Pancreas (tissue), 10 donors: ENCODE measurements around the gene TP53INP2. TPM values are rescaled to one million over a fixed set of nuclear protein-coding genes. Genes with fewer than 3 reads are reported as not detected.

ENCODE experiments used
- ATAC-seq, 4 donors: fragments of 200-7000 bp; cut with Tn5 transposase; one replicate each; pipeline versions ENCODE4 v1.8.0 to v1.9.1; 2020; ENCODE audit warnings: mild to moderate bottlenecking in 4 of 4, moderate library complexity in 4 of 4
- DNase-seq, 6 donors: peaks; one replicate each; pipeline ENCODE4 v3.0.0-alpha.2; 2020
- FAIRE-seq: peaks from 2 replicates; lab custom pipeline; 2012; peaks lifted over from hg19 to GRCh38; lab: Jason Lieb, UNC
- H3K27ac ChIP-seq, 4 donors: fragments of 200-600 bp; sonication (generic); 1 replicate in 3 of 4; 2 replicates in 1 of 4; pipeline versions ENCODE4 v1.5.0 to v1.8.0; 2020
- H3K27me3 ChIP-seq, 4 donors: fragments of 200-600 bp; one replicate each; pipeline ENCODE4 v1.8.0; 2021
- H3K36me3 ChIP-seq, 3 donors: fragments of 200-600 bp; sonication (generic) in 1 of 3; one replicate each; pipeline versions ENCODE4 v1.5.0 to v1.8.0; 2020 to 2021
- H3K4me1 ChIP-seq, 3 donors: fragments of 200-600 bp; one replicate each; pipeline ENCODE4 v1.8.0; 2021
- H3K4me3 ChIP-seq, 4 donors: fragments of 200-600 bp; sonication (generic) in 2 of 4; one replicate each; pipeline versions ENCODE4 v1.5.0 to v1.8.0; 2020 to 2021
- H3K9me3 ChIP-seq, 4 donors: fragments of 200-600 bp; one replicate each; pipeline ENCODE4 v1.8.0; 2021
- CTCF ChIP-seq, 4 donors: fragments of 200-600 bp; sonication (generic) in 3 of 4; IDR thresholded peaks; one replicate each; pipeline versions ENCODE4 v1.5.0 to v1.8.0; 2021; ENCODE audit warnings: antibody characterized with exemption in 4 of 4
- WGBS, 2 donors: extraction: QIAGEN DNeasy Blood & Tissue Kit; methylation state at CpG; one replicate each; pipeline ENCODE4 v1.1.7; 2013; 5-methylcytosine and 5-hydroxymethylcytosine counted together
- intact Hi-C, 3 donors: fragments of 100-400 bp; cut with DNase I; formaldehyde crosslinking; loops; one replicate each; pipeline versions ENCODE4 v1.11.1 to v1.14.2; 2022
- polyA plus RNA-seq, 2 donors: library from polyadenylated mRNA; stranded (reverse); fragments of 200-250 nt; gene quantifications; one replicate each; pipeline ENCODE4 v1.2.3, GENCODE V29; 2013
- total RNA-seq, 6 donors: library from RNA; stranded (reverse); fragmentation: NEBNext Ultra II Directional in 4 of 6; extraction: Animal tissue kit (Norgen Biotek cat#: 25700) in 4 of 6; gene quantifications; one replicate each; pipeline versions ENCODE4 v1.2.1 to v1.2.4, GENCODE V29; 2021 to 2023
- donor health status: healthy with polysubstance abuse.
- donor health status: DM: no; HTN: no; CAD: no; lungs with moderate emphysema.
- donor health status: DM: no; HTN: no; CAD: no.
- donor health status: control.
- donor health status: control.
- donor health status: Bipolar disorder and iron deficiency.
- donor health status: DM: yes; HTN: yes; CAD: no.
- donor health status: DM: no; HTN: no; CAD: no.
- donor health status: DM: no; HTN: no; CAD: no.
- donor health status: DM: yes; HTN: yes; CAD: no.

Gene TP53INP2
- total and polyA plus RNA-seq, 8 donors: 3.8 to 7.9 (median 4.8) TPM

GRCh38 chr20:34705008-34705396 lies 858 bp downstream of the TP53INP2 start:
- ATAC-seq (no peak), FAIRE-seq (no peak), DNase-seq (peak in 1 of 6 donors; percentile 20)
- H3K27ac ChIP-seq: peak overlapping the region; percentile 98 to 100 (median 98)
- H3K9me3 ChIP-seq: no peaks in the 10 kb centered on the region
- WGBS, 2 donors: 31 to 41% methylated on average over 5 of the region's 5 CpGs
- peaks cover 0 to 11% (median 0%) of the 10 kb centered on the region in 3 donors for H3K4me1 ChIP-seq
- H3K27me3 ChIP-seq: no peaks in the 10 kb centered on the region
- no peaks in the 10 kb centered on the region for H3K36me3 ChIP-seq
- H3K4me3 ChIP-seq: peak overlapping the region; percentile 71 to 96 (median 90)
- no peak for TF ChIP-seq CTCF (IDR thresholded peaks at IDR 0.05)
- intact Hi-C loops: loop anchor here in 1 of 3 donors (10.0 kb wide), 1 partner anchor 160 kb away; no protein-coding TSS in a partner anchor

GRCh38 chr20:34705397-34706301 lies 1.5 kb downstream of the TP53INP2 start:
- H3K4me3 ChIP-seq: peak overlapping the region in 2 of 4 donors; percentile 71 to 88
- peak overlapping the region; percentile 98 to 100 (median 98) for H3K27ac ChIP-seq
- peaks cover 0 to 11% (median 0%) of the 10 kb centered on the region in 3 donors for H3K4me1 ChIP-seq
- ATAC-seq: peak in 1 of 4 donors; percentile 2
- H3K27me3 ChIP-seq: no peaks in the 10 kb centered on the region
- H3K36me3 ChIP-seq: no peaks in the 10 kb centered on the region
- no peak for FAIRE-seq
- TF ChIP-seq CTCF (IDR thresholded peaks at IDR 0.05): no peak
- DNase-seq: peak in 3 of 6 donors; percentile 30 to 43 (median 41)
- intact Hi-C loops: loop anchor here in 1 of 3 donors (10.0 kb wide), 1 partner anchor 161 kb away; no protein-coding TSS in a partner anchor
- no peaks in the 10 kb centered on the region for H3K9me3 ChIP-seq
- WGBS, 2 donors: 41 to 42% methylated on average over 6 of the region's 6 CpGs

- FAIRE-seq: no peak
- Histone ChIP-seq H3K27ac (peak overlapping the region in 1 of 4 donors; percentile 98), H3K36me3 (no peaks in the 10 kb centered on the region), H3K9me3 (no peaks in the 10 kb centered on the region), H3K27me3 (no peaks in the 10 kb centered on the region), H3K4me1 (peaks cover 0 to 11% (median 0%) of the 10 kb centered on the region in 3 donors), H3K4me3 (no peak overlapping the region)
- 93 to 96% methylated on average over 1 of the region's 1 CpG for WGBS, 2 donors
- intact Hi-C loops: loop anchor here in 1 of 3 donors (10.0 kb wide), 1 partner anchor 162 kb away; no protein-coding TSS in a partner anchor
- TF ChIP-seq CTCF (IDR thresholded peaks at IDR 0.05): no peak
- no peak for ATAC-seq
- DNase-seq: no peak
Measured at GRCh38 chr20:34706302-34706875, 2.2 kb downstream of the TP53INP2 start.

DNA sequence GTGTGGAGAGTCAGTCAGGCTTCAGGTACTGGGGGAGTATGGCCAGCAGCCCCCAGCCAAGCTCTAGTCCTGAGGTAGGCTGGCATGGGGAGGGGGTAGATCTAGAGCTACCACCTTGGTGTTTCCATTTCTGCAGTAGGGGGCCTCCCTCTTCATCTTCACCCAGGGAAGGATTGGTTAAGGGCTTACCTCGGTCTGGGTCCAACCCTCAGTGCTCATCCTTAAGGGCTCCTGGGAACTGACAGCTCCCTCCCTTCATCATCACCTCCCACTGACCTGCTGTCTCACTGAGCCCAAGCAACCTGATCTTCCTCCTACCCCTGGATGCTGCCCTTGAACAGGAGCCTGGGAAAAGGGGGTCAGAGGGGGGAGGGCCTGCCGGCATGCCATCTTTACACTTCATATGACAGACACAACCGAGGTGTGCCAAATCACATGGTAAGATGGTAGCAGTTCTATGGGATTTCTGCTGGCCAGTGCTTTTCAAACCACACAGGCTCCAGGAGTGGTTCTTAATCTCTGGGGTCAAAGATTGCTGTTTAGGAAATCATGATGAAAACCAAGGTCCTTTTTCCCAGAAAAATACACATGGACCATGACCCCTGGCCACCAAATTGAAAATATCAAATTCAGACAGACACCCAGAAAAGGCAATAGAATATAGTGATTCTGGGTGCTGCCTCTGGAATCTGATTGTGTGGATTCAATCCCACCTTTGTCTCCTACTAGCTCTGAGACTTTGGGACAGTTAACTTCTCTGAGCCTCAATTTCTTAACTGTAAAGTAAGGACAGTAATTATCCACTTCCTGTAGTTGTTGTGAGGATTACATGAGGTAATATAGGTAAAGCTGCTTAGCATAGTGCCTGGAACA lies 3.0 kb downstream of the TP53INP2 start:
- H3K4me3 ChIP-seq: no peak overlapping the region
- ATAC-seq (no peak), FAIRE-seq (no peak), DNase-seq (no peak)
- no peaks in the 10 kb centered on the region for H3K9me3 ChIP-seq
- no peaks in the 10 kb centered on the region for H3K36me3 ChIP-seq
- no peaks in the 10 kb centered on the region for H3K27me3 ChIP-seq
- intact Hi-C loops: loop anchor here in 1 of 3 donors (10.0 kb wide), 1 partner anchor 162 kb away; no protein-coding TSS in a partner anchor
- peaks cover 0 to 11% (median 0%) of the 10 kb centered on the region in 3 donors for H3K4me1 ChIP-seq
- WGBS, 2 donors: 46 to 49% methylated on average over 3 of the region's 3 CpGs
- H3K27ac ChIP-seq: no peak overlapping the region
- no peak for TF ChIP-seq CTCF (IDR thresholded peaks at IDR 0.05)
